Amygdala (tissue), 56 donors: ENCODE data around the gene CCDC73.
"Not testable (repeated sequence)": the region's sequence is repeated elsewhere in the genome, so short reads cannot be mapped to it uniquely, and the experiment has no call there.

Experiments
- DNase-seq, 56 donors: peaks; one replicate each; lab custom pipeline; 2025; lab: John Stamatoyannopoulos, UW

Gene CCDC73

GRCh38 chr11:32794439-32794838 is at the start of gene CCDC73:
Gene CCDC73, minus strand, starts transcription at chr11:32794662. Its CDS starts 34,419 bp downstream, at chr11:32760243.
- no peak for DNase-seq

- DNase-seq = no peak
These were observed 49.1 kb upstream of the CCDC73 start for GRCh38 chr11:32843544-32843943.

- no peak for DNase-seq
These were observed 46.1 kb upstream of the CCDC73 start for GRCh38 chr11:32840587-32840986.

GRCh38 chr11:32839308-32839707 is 44.8 kb upstream of the CCDC73 start:
- DNase-seq = no peak

- DNase-seq = no peak
These were observed 44.2 kb upstream of the CCDC73 start for GRCh38 chr11:32838505-32839274.

GRCh38 chr11:32836946-32837345 is 42.5 kb upstream of the CCDC73 start:
- no peak for DNase-seq

- no peak for DNase-seq
These were observed 39.5 kb upstream of the CCDC73 start for GRCh38 chr11:32833921-32834320.

- DNase-seq = no peak
These were observed 36.8 kb upstream of the CCDC73 start for GRCh38 chr11:32831221-32831620.

- DNase-seq = no peak
These were observed 36.3 kb upstream of the CCDC73 start for GRCh38 chr11:32830796-32831195.

GRCh38 chr11:32830413-32830738 is 35.9 kb upstream of the CCDC73 start:
- no peak for DNase-seq

- peak in 22 of 56 donors; percentile 1 to 51 (median 8) for DNase-seq
These were observed 35.4 kb upstream of the CCDC73 start, which contains the start of gene PRRG4 for GRCh38 chr11:32829680-32830412. Gene PRRG4, plus strand, starts transcription at chr11:32829927. Its CDS starts 603 bp downstream, at chr11:32830530.

GRCh38 chr11:32829157-32829679 is 34.8 kb upstream of the CCDC73 start:
- DNase-seq = peak in 5 of 56 donors; percentile 5 to 18 (median 15)

- DNase-seq = no peak
These were observed 32.8 kb upstream of the CCDC73 start for GRCh38 chr11:32827276-32827675.

GRCh38 chr11:32826113-32826512 is 31.7 kb upstream of the CCDC73 start:
- no peak for DNase-seq

- DNase-seq = not testable (repeated sequence)
These were observed 29.2 kb upstream of the CCDC73 start for GRCh38 chr11:32823617-32824016.

GRCh38 chr11:32821917-32822560 is 27.6 kb upstream of the CCDC73 start:
- no peak for DNase-seq

GRCh38 chr11:32821517-32821916 is 27.1 kb upstream of the CCDC73 start:
- no peak for DNase-seq

- no peak for DNase-seq
These were observed 26.0 kb upstream of the CCDC73 start for GRCh38 chr11:32820497-32820896.

GRCh38 chr11:32819187-32819586 is 24.7 kb upstream of the CCDC73 start:
- DNase-seq = no peak

- DNase-seq = no peak
These were observed 23.4 kb upstream of the CCDC73 start for GRCh38 chr11:32817852-32818183.

- no peak for DNase-seq
These were observed 22.9 kb upstream of the CCDC73 start for GRCh38 chr11:32817181-32817851.
